ENCODE data around the gene APOBEC3F.
"Not testable (repeated sequence)": the region's sequence is repeated elsewhere in the genome, so short reads cannot be mapped to it uniquely, and the experiment has no call there.

APOBEC3F gene

GRCh38 chr22:39076155-39077025 is 35.7 kb downstream of the APOBEC3F start:
- DNase-seq = not testable (repeated sequence)

GRCh38 chr22:39077026-39077840 is 36.6 kb downstream of the APOBEC3F start, which contains the start of gene APOBEC3G:
Gene APOBEC3G, plus strand, starts transcription at chr22:39077275. Its CDS starts 87 bp downstream, at chr22:39077362.
- peak; percentile 44 for DNase-seq

GRCh38 chr22:39077912-39078311 is 37.2 kb downstream of the APOBEC3F start:
- not testable (repeated sequence) for DNase-seq

- DNase-seq = no peak
Measured at GRCh38 chr22:39078329-39078728, 37.7 kb downstream of the APOBEC3F start.

- DNase-seq = not testable (repeated sequence)
Measured at GRCh38 chr22:39079054-39079637, 38.5 kb downstream of the APOBEC3F start.

GRCh38 chr22:39080052-39080762 is 39.5 kb downstream of the APOBEC3F start:
- no peak for DNase-seq

GRCh38 chr22:39081016-39081415 is 40.4 kb downstream of the APOBEC3F start:
- DNase-seq = no peak

GRCh38 chr22:39081598-39081997 is 40.9 kb downstream of the APOBEC3F start:
- no peak for DNase-seq

GRCh38 chr22:39083212-39084165 is 42.8 kb downstream of the APOBEC3F start:
- DNase-seq = no peak

- no peak for DNase-seq
Measured at GRCh38 chr22:39084666-39085065, 44.0 kb downstream of the APOBEC3F start.

- no peak for DNase-seq
Measured at GRCh38 chr22:39087098-39087497, 46.4 kb downstream of the APOBEC3F start.

GRCh38 chr22:39087881-39088684 is 47.4 kb downstream of the APOBEC3F start:
- no peak for DNase-seq

GRCh38 chr22:39088685-39089032 is 48.0 kb downstream of the APOBEC3F start:
- no peak for DNase-seq

GRCh38 chr22:39089928-39090327 is 49.3 kb downstream of the APOBEC3F start:
- DNase-seq = no peak

GRCh38 chr22:39090426-39091064 is 49.9 kb downstream of the APOBEC3F start:
- peak; percentile 87 for DNase-seq

- no peak for DNase-seq
Measured at GRCh38 chr22:39091126-39092081, 50.7 kb downstream of the APOBEC3F start.

GRCh38 chr22:39092111-39092862 is 51.6 kb downstream of the APOBEC3F start:
- peak; percentile 49 for DNase-seq
